Mesothelial cell of epicardium (in vitro differentiated cells): Measurements from ENCODE around the gene RNF207. TPM values are rescaled to one million over a fixed set of nuclear protein-coding genes. Genes with fewer than 3 reads are reported as not detected.

Source experiments
- DNase-seq, 2 experiments: peaks; one replicate each; pipeline ENCODE4 v3.0.0; 2021; ENCODE audit warnings: low spot score in 2 of 2; ENCODE audit not compliant: unreplicated experiment in 2 of 2
- H3K27ac Mint-ChIP-seq: 2 replicates; pipeline ENCODE4 v1.8.0; 2021; ENCODE audit warnings: mixed read lengths
- H3K27me3 Mint-ChIP-seq: 2 replicates; pipeline ENCODE4 v1.8.0; 2021; ENCODE audit warnings: low read depth, mixed read lengths
- H3K36me3 Mint-ChIP-seq: 2 replicates; pipeline ENCODE4 v1.8.0; 2021; ENCODE audit warnings: mixed read lengths
- H3K4me1 Mint-ChIP-seq: 2 replicates; pipeline ENCODE4 v1.8.0; 2021; ENCODE audit warnings: mixed read lengths
- H3K4me3 Mint-ChIP-seq: 2 replicates; pipeline ENCODE4 v1.8.0; 2021; ENCODE audit warnings: mild to moderate bottlenecking, moderate library complexity, mixed read lengths
- H3K9me3 Mint-ChIP-seq: 2 replicates; pipeline ENCODE4 v1.8.0; 2021; ENCODE audit warnings: mixed read lengths
- CTCF ChIP-seq: fragments of 200-600 bp; sonication (generic); IDR thresholded peaks from one replicate; pipeline ENCODE4 v1.5.0; 2021; ENCODE audit warnings: antibody characterized with exemption; ENCODE audit not compliant: unreplicated experiment
- total RNA-seq: library from RNA; stranded (reverse); gene quantifications from 3 replicates; pipeline ENCODE4 v1.2.1, GENCODE V29; 2021

The RNF207 gene
- total RNA-seq, 1 donor from 2014 or later: 481 TPM

GRCh38 chr1:6235296-6235677, 29.4 kb downstream of the RNF207 start:
- peaks cover 31% of the 10 kb centered on the region for H3K27me3 Mint-ChIP-seq
- DNase-seq: no peak
- peaks cover 8% of the 10 kb centered on the region for H3K36me3 Mint-ChIP-seq
- H3K9me3 Mint-ChIP-seq: no peaks in the 10 kb centered on the region
- H3K4me1 Mint-ChIP-seq: peaks cover 11% of the 10 kb centered on the region
- peak overlapping the region; percentile 75 for H3K27ac Mint-ChIP-seq
- peak overlapping the region; percentile 85 for H3K4me3 Mint-ChIP-seq
- TF ChIP-seq CTCF: no peak

- Mint-ChIP-seq H3K4me3 (no peak overlapping the region), H3K36me3 (peaks cover 6% of the 10 kb centered on the region), H3K4me1 (peaks cover 18% of the 10 kb centered on the region), H3K27ac (no peak overlapping the region), H3K27me3 (peaks cover 49% of the 10 kb centered on the region), H3K9me3 (no peaks in the 10 kb centered on the region)
- no peak for TF ChIP-seq CTCF
- no peak for DNase-seq
Observed at GRCh38 chr1:6237093-6237492, 31.2 kb downstream of the RNF207 start.

GRCh38 chr1:6239213-6239752, 33.4 kb downstream of the RNF207 start:
- no peak overlapping the region for H3K4me3 Mint-ChIP-seq
- no peaks in the 10 kb centered on the region for H3K36me3 Mint-ChIP-seq
- H3K27ac Mint-ChIP-seq: no peak overlapping the region
- H3K9me3 Mint-ChIP-seq: no peaks in the 10 kb centered on the region
- no peak for TF ChIP-seq CTCF
- no peak for DNase-seq
- H3K27me3 Mint-ChIP-seq: peaks cover 65% of the 10 kb centered on the region
- peaks cover 14% of the 10 kb centered on the region for H3K4me1 Mint-ChIP-seq

- no peaks in the 10 kb centered on the region for H3K9me3 Mint-ChIP-seq
- TF ChIP-seq CTCF: no peak
- peaks cover 73% of the 10 kb centered on the region for H3K27me3 Mint-ChIP-seq
- DNase-seq: no peak
- peaks cover 7% of the 10 kb centered on the region for H3K4me1 Mint-ChIP-seq
- H3K27ac Mint-ChIP-seq: no peak overlapping the region
- no peaks in the 10 kb centered on the region for H3K36me3 Mint-ChIP-seq
- no peak overlapping the region for H3K4me3 Mint-ChIP-seq
Observed at GRCh38 chr1:6239950-6240768, 34.2 kb downstream of the RNF207 start.

GRCh38 chr1:6241107-6241886, 35.4 kb downstream of the RNF207 start:
- peaks cover 82% of the 10 kb centered on the region for H3K27me3 Mint-ChIP-seq
- TF ChIP-seq CTCF: no peak
- H3K36me3 Mint-ChIP-seq: no peaks in the 10 kb centered on the region
- H3K4me3 Mint-ChIP-seq: peak overlapping the region; percentile 5
- H3K27ac Mint-ChIP-seq: no peak overlapping the region
- H3K4me1 Mint-ChIP-seq: peaks cover 7% of the 10 kb centered on the region
- DNase-seq: no peak
- H3K9me3 Mint-ChIP-seq: no peaks in the 10 kb centered on the region
